Measurements from ENCODE around the gene PRDM16.

DNA sequence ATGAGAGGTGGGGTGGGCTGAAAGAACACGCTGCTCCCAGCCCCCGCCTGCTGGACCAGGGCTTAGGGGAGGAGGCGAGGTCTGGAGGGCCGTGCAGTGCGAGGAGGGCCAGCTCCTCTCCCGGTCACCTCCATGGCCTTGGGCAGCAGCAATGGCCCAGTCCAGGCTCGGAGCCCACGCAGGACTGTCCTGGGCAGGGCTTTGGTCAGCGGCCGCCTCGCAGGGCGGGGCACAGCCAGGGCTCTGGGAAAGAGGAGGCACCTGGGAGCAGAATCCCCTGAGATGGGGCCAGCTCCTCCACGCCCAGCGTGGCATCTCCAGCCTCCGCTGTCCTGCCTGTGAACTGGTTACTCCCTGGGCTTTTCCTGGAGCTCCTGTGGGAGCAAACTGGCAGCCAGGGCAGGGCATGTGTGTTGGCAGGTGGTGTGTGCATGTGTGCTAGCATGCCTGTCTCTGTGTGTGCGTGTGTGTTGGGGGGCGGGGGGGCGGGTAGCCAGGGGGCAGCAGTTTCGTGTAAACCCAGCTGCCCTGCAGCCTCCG, 412.9 kb downstream of the PRDM16 start:
- TF ChIP-seq POLR2AphosphoS5 (IDR thresholded peaks at IDR 0.05; ENCODE audit: low read depth, low read length) (no peak; the same call in 1 of the 2 replicates), SP1 (IDR thresholded peaks at IDR 0.05; ENCODE audit: low read depth) (no peak), EZH2phosphoT487 (IDR thresholded peaks at IDR 0.05; ENCODE audit: borderline replicate concordance) (no peak), EZH2 (IDR thresholded peaks at IDR 0.05) (no peak), EGR1 (IDR thresholded peaks at IDR 0.05; ENCODE audit: low read depth) (no peak)
- TF ChIP-seq, protein P1, sequence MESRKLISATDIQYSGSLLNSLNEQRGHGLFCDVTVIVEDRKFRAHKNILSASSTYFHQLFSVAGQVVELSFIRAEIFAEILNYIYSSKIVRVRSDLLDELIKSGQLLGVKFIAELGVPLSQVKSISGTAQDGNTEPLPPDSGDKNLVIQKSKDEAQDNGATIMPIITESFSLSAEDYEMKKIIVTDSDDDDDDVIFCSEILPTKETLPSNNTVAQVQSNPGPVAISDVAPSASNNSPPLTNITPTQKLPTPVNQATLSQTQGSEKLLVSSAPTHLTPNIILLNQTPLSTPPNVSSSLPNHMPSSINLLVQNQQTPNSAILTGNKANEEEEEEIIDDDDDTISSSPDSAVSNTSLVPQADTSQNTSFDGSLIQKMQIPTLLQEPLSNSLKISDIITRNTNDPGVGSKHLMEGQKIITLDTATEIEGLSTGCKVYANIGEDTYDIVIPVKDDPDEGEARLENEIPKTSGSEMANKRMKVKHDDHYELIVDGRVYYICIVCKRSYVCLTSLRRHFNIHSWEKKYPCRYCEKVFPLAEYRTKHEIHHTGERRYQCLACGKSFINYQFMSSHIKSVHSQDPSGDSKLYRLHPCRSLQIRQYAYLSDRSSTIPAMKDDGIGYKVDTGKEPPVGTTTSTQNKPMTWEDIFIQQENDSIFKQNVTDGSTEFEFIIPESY (IDR thresholded peaks at IDR 0.05; ENCODE audit: extremely low read depth, insufficient replicate concordance, low read length): no peak
